Mucosa of stomach (tissue), 1 donor: ENCODE results near the gene DLG2.

Experiments
- H3K27me3 ChIP-seq: one replicate; pipeline ENCODE4 v1.7.0; 2013; ENCODE audit warnings: mild to moderate bottlenecking, low read length; ENCODE audit not compliant: control insufficient read depth, insufficient read depth
- H3K36me3 ChIP-seq: one replicate; pipeline ENCODE4 v1.7.0; 2013; ENCODE audit warnings: low read length; ENCODE audit not compliant: control insufficient read depth, insufficient read depth
- H3K4me1 ChIP-seq: one replicate; pipeline ENCODE4 v1.7.0; 2013; ENCODE audit warnings: mild to moderate bottlenecking, low read length; ENCODE audit not compliant: control insufficient read depth, insufficient read depth
- H3K4me3 ChIP-seq: one replicate; pipeline ENCODE4 v1.7.0; 2013; ENCODE audit warnings: low read length
- H3K9ac ChIP-seq: one replicate; pipeline ENCODE4 v1.7.0; 2013; ENCODE audit warnings: mild to moderate bottlenecking, low read length, moderate library complexity
- H3K9me3 ChIP-seq: one replicate; pipeline ENCODE4 v1.7.0; 2013; ENCODE audit warnings: mild to moderate bottlenecking, low read length, moderate library complexity; ENCODE audit not compliant: control insufficient read depth
- donor health status: Pancreatic carcinoma.

DLG2 gene

DNA sequence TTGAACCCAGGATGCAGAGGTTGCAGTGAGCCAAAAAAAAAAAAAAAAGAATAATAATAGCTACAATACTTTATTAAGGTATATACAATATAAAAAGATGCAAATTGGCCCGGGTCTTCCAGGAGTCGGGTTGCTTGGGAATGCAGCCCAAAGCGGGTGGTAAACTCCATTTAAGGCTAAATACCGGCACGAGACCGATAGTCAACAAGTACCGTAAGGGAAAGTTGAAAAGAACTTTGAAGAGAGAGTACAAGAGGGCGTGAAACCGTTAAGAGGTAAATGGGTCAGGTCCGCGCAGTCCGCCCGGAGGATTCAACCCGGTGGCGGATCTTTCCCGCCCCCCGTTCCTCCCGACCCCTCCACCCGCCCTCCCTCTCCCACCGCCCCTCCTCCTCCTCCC lies 143.3 kb downstream of the DLG2 start:
- Histone ChIP-seq H3K4me1 (no peaks in the 10 kb centered on the region), H3K4me3 (no peak overlapping the region), H3K27me3 (no peaks in the 10 kb centered on the region), H3K9ac (no peak overlapping the region), H3K36me3 (no peaks in the 10 kb centered on the region), H3K9me3 (no peaks in the 10 kb centered on the region)

DNA sequence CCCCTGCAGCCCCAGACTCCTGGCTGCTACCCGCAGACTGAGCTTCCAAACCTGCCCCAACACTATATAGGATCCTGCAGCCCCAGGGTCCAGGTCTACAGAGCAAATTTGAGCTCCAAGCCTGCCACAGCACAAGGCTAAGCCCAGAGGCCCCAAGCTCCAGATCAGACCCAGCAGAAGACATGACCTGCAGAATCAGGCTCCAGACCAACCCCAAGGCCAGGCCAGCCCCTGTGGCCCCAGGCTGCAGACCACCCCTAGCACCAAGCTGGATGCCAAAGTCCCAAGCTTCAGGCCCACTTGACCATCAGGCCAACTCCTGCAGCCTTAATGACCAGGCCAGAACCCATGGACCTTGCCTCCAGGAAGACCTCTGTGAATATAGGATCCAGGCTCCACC lies 145.3 kb downstream of the DLG2 start:
- no peaks in the 10 kb centered on the region for H3K9me3 ChIP-seq
- H3K27me3 ChIP-seq = no peaks in the 10 kb centered on the region
- H3K36me3 ChIP-seq = no peaks in the 10 kb centered on the region
- H3K4me1 ChIP-seq = no peaks in the 10 kb centered on the region
- no peak overlapping the region for H3K4me3 ChIP-seq
- H3K9ac ChIP-seq = no peak overlapping the region

DNA sequence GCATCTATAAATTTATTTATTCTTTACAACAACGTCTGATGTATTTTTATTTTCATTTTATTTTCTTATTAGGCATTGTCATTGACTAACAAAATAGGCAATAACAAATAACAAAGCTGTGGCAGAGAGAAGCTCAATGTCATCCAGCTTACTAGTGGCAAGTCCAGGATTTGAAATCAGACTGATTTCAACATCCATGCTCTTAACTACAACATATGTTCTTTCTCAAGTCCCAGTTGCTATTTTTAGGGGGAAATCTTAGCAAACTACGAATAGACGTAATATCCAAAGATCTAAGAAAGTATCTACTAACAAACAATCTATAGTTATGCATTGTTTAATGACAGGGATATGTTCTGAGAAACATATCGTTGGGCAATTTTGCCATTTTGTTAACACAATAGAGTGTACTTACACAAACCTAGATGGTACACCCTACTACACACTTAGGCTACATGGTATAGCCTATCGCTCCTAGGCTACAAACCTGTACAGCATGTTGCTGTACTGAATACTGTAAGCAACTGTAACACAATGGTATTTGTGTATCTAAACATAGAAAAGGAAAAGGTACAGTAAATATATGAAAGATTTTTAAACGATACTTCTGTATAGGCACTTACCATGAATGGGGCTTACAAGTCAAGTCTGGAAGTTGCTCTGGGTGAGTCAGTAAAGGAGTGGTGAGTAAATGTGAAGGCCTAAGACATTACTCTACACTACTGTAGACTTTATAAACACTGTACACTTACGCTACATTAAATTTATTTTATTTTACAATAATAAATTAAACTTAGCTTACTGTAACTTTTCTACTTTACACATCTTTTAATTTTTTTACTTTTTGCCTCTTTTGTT lies 151.3 kb downstream of the DLG2 start:
- H3K9ac ChIP-seq = no peak overlapping the region
- H3K4me3 ChIP-seq = no peak overlapping the region
- no peaks in the 10 kb centered on the region for H3K4me1 ChIP-seq
- H3K36me3 ChIP-seq = no peaks in the 10 kb centered on the region
- H3K9me3 ChIP-seq = no peaks in the 10 kb centered on the region
- H3K27me3 ChIP-seq = no peaks in the 10 kb centered on the region

DNA sequence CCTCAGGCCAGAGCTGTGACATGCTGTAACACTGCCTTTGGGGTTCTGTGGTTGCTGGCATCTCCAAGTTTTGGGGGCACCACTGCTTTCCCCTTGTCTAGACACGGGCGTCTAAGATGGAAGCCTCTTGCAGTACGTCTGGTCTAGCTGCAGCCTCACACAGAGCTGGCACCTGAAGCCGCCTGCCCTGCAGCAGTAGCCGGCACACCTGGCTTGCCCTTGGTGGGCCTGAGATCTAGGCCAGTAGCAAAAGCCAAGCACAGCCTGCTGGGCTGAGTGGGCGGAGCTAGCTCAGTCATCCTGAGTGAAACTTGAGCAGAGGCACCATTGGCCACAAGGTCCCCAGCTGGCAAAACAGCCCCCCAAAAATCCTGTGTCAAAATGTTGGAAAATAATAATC lies 154.2 kb downstream of the DLG2 start:
- no peaks in the 10 kb centered on the region for H3K27me3 ChIP-seq
- no peak overlapping the region for H3K4me3 ChIP-seq
- H3K9ac ChIP-seq = no peak overlapping the region
- no peaks in the 10 kb centered on the region for H3K36me3 ChIP-seq
- H3K4me1 ChIP-seq = no peaks in the 10 kb centered on the region
- no peaks in the 10 kb centered on the region for H3K9me3 ChIP-seq

DNA sequence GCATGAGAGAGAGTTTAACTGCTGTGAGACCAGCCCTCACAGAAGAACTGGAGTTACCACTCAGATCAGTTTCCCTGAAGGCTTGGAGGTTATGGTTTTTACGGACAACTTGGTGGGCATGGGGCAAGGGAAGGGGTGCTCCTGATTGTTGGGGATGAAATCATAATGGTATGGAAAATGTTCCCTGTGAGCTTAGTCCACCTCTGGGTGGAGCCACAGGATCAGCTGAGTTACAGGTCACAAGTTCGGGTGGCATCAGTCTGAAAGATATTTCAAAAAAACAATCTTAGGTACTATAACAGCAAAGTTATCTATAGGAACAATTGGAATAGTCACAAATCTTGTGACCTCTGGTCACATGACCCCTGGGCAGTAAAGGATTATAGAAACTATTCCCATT lies 162.9 kb downstream of the DLG2 start:
- H3K9ac ChIP-seq = no peak overlapping the region
- H3K4me3 ChIP-seq = no peak overlapping the region
- no peaks in the 10 kb centered on the region for H3K36me3 ChIP-seq
- no peaks in the 10 kb centered on the region for H3K9me3 ChIP-seq
- no peaks in the 10 kb centered on the region for H3K27me3 ChIP-seq
- no peaks in the 10 kb centered on the region for H3K4me1 ChIP-seq

DNA sequence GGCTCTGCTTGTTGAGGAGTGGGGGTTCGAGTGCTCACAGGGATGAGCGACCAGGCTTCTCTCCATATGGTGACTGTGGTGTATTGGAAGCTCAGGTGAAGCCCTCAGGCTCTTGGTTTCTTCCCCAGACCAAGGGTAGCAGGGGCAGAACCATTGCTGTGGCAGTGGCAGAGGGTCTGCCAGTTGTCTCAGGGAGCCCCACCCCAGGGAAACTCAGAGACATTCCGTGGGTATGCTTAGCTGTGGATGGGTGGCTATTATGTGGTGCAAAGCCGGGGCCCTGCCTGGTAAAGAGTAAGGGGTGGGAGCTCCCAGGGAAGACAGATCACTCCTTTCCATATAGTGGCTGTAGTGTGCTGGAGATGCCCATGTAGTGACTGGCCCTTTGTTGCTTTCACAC lies 167.8 kb downstream of the DLG2 start:
- Histone ChIP-seq H3K4me1 (no peaks in the 10 kb centered on the region), H3K9ac (no peak overlapping the region), H3K36me3 (no peaks in the 10 kb centered on the region), H3K9me3 (no peaks in the 10 kb centered on the region), H3K27me3 (no peaks in the 10 kb centered on the region), H3K4me3 (no peak overlapping the region)

DNA sequence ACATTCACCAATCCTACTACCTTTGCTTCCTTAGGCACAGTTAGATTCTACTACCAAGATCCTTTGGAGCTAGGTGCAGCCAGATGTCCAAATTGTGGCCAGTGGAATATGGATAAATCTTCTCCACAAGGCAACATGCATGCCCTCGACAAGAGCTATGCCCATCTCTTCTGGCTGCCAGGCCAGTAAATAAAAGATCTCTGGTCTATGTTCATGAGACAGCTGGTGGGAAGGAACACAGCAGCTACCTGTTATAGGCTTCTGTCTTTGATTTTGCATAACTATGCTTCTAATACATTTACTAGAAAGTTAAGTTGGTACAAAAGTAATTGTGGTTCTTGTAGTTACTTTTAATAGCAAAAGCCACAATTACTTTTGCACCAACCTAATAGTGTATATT lies 182.7 kb downstream of the DLG2 start:
- Histone ChIP-seq H3K9me3 (no peaks in the 10 kb centered on the region), H3K4me3 (no peak overlapping the region), H3K27me3 (no peaks in the 10 kb centered on the region), H3K4me1 (no peaks in the 10 kb centered on the region), H3K36me3 (no peaks in the 10 kb centered on the region), H3K9ac (no peak overlapping the region)

DNA sequence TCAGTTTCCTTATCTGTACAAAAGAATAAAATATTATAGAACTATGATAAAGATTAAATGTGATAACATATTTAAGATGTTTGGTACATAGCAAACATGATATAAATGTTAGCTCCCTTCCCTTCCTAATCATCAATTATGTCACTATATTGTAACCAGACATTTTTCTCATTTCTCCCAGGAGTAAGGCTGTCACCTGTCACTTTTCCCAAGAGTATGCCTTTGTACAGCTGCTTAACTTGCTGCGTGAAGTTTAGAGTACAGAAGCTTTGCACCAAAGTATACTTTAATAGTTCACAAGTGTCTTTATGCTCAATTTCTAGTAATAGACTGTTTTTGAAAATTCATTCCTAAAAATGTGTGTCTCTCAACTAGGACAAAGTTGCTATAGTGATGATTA lies 186.9 kb downstream of the DLG2 start:
- no peaks in the 10 kb centered on the region for H3K9me3 ChIP-seq
- no peaks in the 10 kb centered on the region for H3K36me3 ChIP-seq
- no peak overlapping the region for H3K9ac ChIP-seq
- no peak overlapping the region for H3K4me3 ChIP-seq
- H3K27me3 ChIP-seq = no peaks in the 10 kb centered on the region
- H3K4me1 ChIP-seq = no peaks in the 10 kb centered on the region

- no peak overlapping the region for H3K4me3 ChIP-seq
- no peaks in the 10 kb centered on the region for H3K27me3 ChIP-seq
- no peaks in the 10 kb centered on the region for H3K36me3 ChIP-seq
- no peak overlapping the region for H3K9ac ChIP-seq
- H3K4me1 ChIP-seq = no peaks in the 10 kb centered on the region
- no peaks in the 10 kb centered on the region for H3K9me3 ChIP-seq
Observed at GRCh38 chr11:85438328-85438727, 188.8 kb downstream of the DLG2 start.

GRCh38 chr11:85431319-85431718 lies 195.8 kb downstream of the DLG2 start:
- no peaks in the 10 kb centered on the region for H3K27me3 ChIP-seq
- H3K36me3 ChIP-seq = no peaks in the 10 kb centered on the region
- no peaks in the 10 kb centered on the region for H3K9me3 ChIP-seq
- no peak overlapping the region for H3K4me3 ChIP-seq
- no peak overlapping the region for H3K9ac ChIP-seq
- H3K4me1 ChIP-seq = no peaks in the 10 kb centered on the region

DNA sequence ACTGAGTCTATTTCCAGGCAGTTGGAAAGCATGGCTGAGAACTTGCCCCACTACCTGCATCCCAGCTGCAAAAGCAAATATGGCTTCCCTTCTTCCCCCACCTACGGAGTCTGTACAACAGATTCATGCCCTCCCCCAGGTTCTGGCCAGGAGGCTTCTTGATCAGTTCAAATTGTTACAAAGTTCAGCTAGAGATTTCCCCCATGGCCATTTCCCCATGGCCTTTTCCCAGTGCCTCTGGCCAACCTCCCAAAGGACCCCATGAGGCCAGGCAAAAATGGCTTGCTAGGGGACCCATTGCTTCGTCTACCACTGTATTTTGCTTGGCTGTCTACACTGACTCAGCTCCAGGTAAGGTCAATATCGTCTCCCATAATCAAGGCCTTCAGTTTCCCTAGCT lies 203.3 kb downstream of the DLG2 start:
- Histone ChIP-seq H3K4me3 (no peak overlapping the region), H3K27me3 (no peaks in the 10 kb centered on the region), H3K9me3 (no peaks in the 10 kb centered on the region)

DNA sequence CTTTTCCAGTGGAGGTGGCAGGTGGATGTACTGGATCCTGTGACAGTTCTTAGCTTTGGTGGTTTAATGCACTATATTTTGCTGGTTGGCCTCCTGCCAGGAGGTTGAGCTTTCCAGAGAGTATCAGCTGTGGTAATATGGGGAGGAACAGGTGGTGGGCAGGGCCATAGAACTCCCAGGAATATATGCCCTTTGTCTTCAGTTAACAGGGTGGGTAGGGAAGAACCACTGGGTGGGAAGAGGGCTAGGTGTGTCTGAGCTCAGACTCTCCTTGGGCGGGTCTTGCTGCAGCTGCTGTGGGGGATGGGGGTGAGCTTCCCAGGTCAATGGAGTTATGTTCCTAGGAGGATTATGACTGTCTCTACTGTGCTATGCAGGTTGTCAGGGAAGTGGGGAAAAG lies 203.8 kb downstream of the DLG2 start:
- no peaks in the 10 kb centered on the region for H3K27me3 ChIP-seq
- H3K4me3 ChIP-seq = no peak overlapping the region
- H3K36me3 ChIP-seq = no peaks in the 10 kb centered on the region
- H3K4me1 ChIP-seq = no peaks in the 10 kb centered on the region
- no peaks in the 10 kb centered on the region for H3K9me3 ChIP-seq
- no peak overlapping the region for H3K9ac ChIP-seq

More for the DNA sequence above, 203.3 kb downstream of the DLG2 start:
- H3K9ac ChIP-seq = no peak overlapping the region
- no peaks in the 10 kb centered on the region for H3K4me1 ChIP-seq
- H3K36me3 ChIP-seq = no peaks in the 10 kb centered on the region

DNA sequence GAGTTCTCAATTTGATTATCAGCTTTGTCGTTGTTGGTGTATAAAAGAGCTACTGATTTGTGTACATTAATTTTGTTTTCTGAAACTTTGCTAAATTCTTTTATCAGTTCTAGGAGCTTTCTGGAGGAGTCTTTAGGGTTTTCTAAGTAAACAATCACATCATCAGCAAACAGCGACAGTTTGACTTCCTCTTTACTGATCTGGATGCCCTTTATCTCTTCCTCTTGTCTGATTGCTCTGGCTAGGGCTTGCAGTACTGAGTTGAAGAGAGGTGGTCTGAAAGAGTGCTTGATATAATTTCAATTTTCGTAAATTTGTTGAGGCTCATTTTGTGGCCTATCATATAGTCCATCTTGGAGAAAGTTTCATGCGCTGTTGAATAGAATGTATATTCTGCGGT lies 213.0 kb downstream of the DLG2 start:
- no peak overlapping the region for H3K9ac ChIP-seq
- no peaks in the 10 kb centered on the region for H3K4me1 ChIP-seq
- no peaks in the 10 kb centered on the region for H3K27me3 ChIP-seq
- H3K4me3 ChIP-seq = no peak overlapping the region
- H3K36me3 ChIP-seq = no peaks in the 10 kb centered on the region
- no peaks in the 10 kb centered on the region for H3K9me3 ChIP-seq
